CD4-positive, alpha-beta T cell treated with Interleukin-4 for 4 hours (primary cell): ENCODE measurements around the gene TMEM270.
"Not testable (repeated sequence)": the region's sequence is repeated elsewhere in the genome, so short reads cannot be mapped to it uniquely, and the experiment has no call there.

Experiments
- DNase-seq: peaks from one replicate; pipeline ENCODE4 v3.0.0-alpha.2; 2020

TMEM270 gene

GRCh38 chr7:73864981-73865711, 4.2 kb downstream of the TMEM270 start:
- no peak for DNase-seq

GRCh38 chr7:73865738-73866445, 4.9 kb downstream of the TMEM270 start:
- no peak for DNase-seq

GRCh38 chr7:73866446-73866767, 5.4 kb downstream of the TMEM270 start:
- DNase-seq, result no peak

- no peak for DNase-seq
These were observed 8.2 kb downstream of the TMEM270 start for GRCh38 chr7:73869011-73869798.

GRCh38 chr7:73870041-73870492, 9.1 kb downstream of the TMEM270 start:
- DNase-seq, result no peak

- DNase-seq, result no peak
These were observed 10.4 kb downstream of the TMEM270 start for GRCh38 chr7:73871163-73872011.

GRCh38 chr7:73872056-73872908, 11.3 kb downstream of the TMEM270 start:
- DNase-seq, result no peak

GRCh38 chr7:73876361-73876760, 15.4 kb downstream of the TMEM270 start:
- DNase-seq, result no peak

- no peak for DNase-seq
These were observed 16.0 kb downstream of the TMEM270 start for GRCh38 chr7:73876973-73877372.

- no peak for DNase-seq
These were observed 19.2 kb downstream of the TMEM270 start for GRCh38 chr7:73879977-73880681.

GRCh38 chr7:73880755-73881328, 19.9 kb downstream of the TMEM270 start:
- DNase-seq, result no peak

- no peak for DNase-seq
These were observed 20.5 kb downstream of the TMEM270 start for GRCh38 chr7:73881352-73882046.

- DNase-seq, result no peak
These were observed 21.1 kb downstream of the TMEM270 start for GRCh38 chr7:73882047-73882402.

- not testable (repeated sequence) for DNase-seq
These were observed 24.0 kb downstream of the TMEM270 start for GRCh38 chr7:73884867-73885422.

GRCh38 chr7:73885433-73885974, 24.5 kb downstream of the TMEM270 start:
- DNase-seq, result no peak

GRCh38 chr7:73885975-73886798, 25.2 kb downstream of the TMEM270 start:
- no peak for DNase-seq

GRCh38 chr7:73887762-73888161, 26.8 kb downstream of the TMEM270 start:
- DNase-seq, result no peak

GRCh38 chr7:73888959-73889358, 28.0 kb downstream of the TMEM270 start:
- no peak for DNase-seq
